GM21515 (cell line): ENCODE data around the gene FBXL20.
"Not testable (repeated sequence)": the region's sequence is repeated elsewhere in the genome, so short reads cannot be mapped to it uniquely, and the experiment has no call there.

Experiments
- ATAC-seq: cut with Tn5 transposase; IDR thresholded peaks from one replicate; pipeline ENCODE4 v1.9.1; 2021; ENCODE audit not compliant: unreplicated experiment

Gene FBXL20

GRCh38 chr17:39261286-39261685 lies 140.1 kb downstream of the FBXL20 start:
- no peak for ATAC-seq

GRCh38 chr17:39252788-39253460 lies 148.5 kb downstream of the FBXL20 start:
- ATAC-seq: no peak

- no peak for ATAC-seq
Measured at GRCh38 chr17:39251997-39252396, 149.4 kb downstream of the FBXL20 start.

GRCh38 chr17:39250076-39250475 lies 151.3 kb downstream of the FBXL20 start:
- not testable (repeated sequence) for ATAC-seq

- ATAC-seq: no peak
Measured at GRCh38 chr17:39246274-39246673, 155.2 kb downstream of the FBXL20 start.

- no peak for ATAC-seq
Measured at GRCh38 chr17:39244600-39245570, 156.5 kb downstream of the FBXL20 start.

GRCh38 chr17:39244016-39244599 lies 157.3 kb downstream of the FBXL20 start:
- no peak for ATAC-seq

- no peak for ATAC-seq
Measured at GRCh38 chr17:39243155-39243554, 158.3 kb downstream of the FBXL20 start.

- no peak for ATAC-seq
Measured at GRCh38 chr17:39240631-39241030, 160.8 kb downstream of the FBXL20 start.

GRCh38 chr17:39239640-39240314 lies 161.6 kb downstream of the FBXL20 start:
- ATAC-seq: no peak

GRCh38 chr17:39238311-39238972 lies 163.0 kb downstream of the FBXL20 start:
- ATAC-seq: no peak

- ATAC-seq: no peak
Measured at GRCh38 chr17:39237586-39237985, 163.8 kb downstream of the FBXL20 start.

- no peak for ATAC-seq
Measured at GRCh38 chr17:39236981-39237441, 164.4 kb downstream of the FBXL20 start.

- no peak for ATAC-seq
Measured at GRCh38 chr17:39236450-39236927, 164.9 kb downstream of the FBXL20 start.

GRCh38 chr17:39235555-39236449 lies 165.6 kb downstream of the FBXL20 start:
- ATAC-seq: no peak

- no peak for ATAC-seq
Measured at GRCh38 chr17:39231591-39232551, 169.6 kb downstream of the FBXL20 start.

GRCh38 chr17:39231091-39231561 lies 170.3 kb downstream of the FBXL20 start:
- ATAC-seq: no peak

- ATAC-seq: no peak
Measured at GRCh38 chr17:39230361-39230760, 171.1 kb downstream of the FBXL20 start.
